A673 (cell line): Measurements from ENCODE around the gene ICAM2. TPM values are rescaled to one million over a fixed set of nuclear protein-coding genes. Genes with fewer than 3 reads are reported as not detected.

Experiments
- BruUV-seq: library from RNA; stranded (reverse); fragments of 400-500 nt; replicated peaks from 2 replicates; lab custom pipeline; 2021; lab: Mats Ljungman, UMichigan
- CTCF ChIA-PET: fragments of 300-600 bp; sonication (Branson Sonifier 250); formaldehyde crosslinking; loops from one replicate; lab custom pipeline; 2022; ENCODE audit warnings: antibody characterized with exemption; lab: Charles Lee
- POLR2A ChIA-PET: fragments of 300-600 bp; sonication (Branson Sonifier 250); formaldehyde crosslinking; loops from one replicate; lab custom pipeline; 2022; ENCODE audit warnings: antibody characterized with exemption; ENCODE audit not compliant: low non-redundant PET; lab: Charles Lee
- DNase-seq: peaks from one replicate; pipeline ENCODE4 v3.0.0-alpha.2; 2015; ENCODE audit warnings: low spot score
- H3K27ac ChIP-seq: fragments of 200-600 bp; sonication (generic); 2 replicates; pipeline ENCODE4 v1.5.1; 2016; ENCODE audit warnings: mixed run types, low read depth, mild to moderate bottlenecking, mixed read lengths, antibody characterized with exemption, low read length; ENCODE audit not compliant: poor library complexity, severe bottlenecking
- H3K27me3 ChIP-seq: fragments of 200-600 bp; sonication (generic); replicated peaks from 2 replicates; pipeline ENCODE4 v1.6.1; 2017; ENCODE audit warnings: mixed run types, low read depth, mild to moderate bottlenecking, mixed read lengths, antibody characterized with exemption, low read length; ENCODE audit not compliant: insufficient read depth, poor library complexity
- H3K36me3 ChIP-seq: fragments of 200-600 bp; sonication (generic); 2 replicates; pipeline ENCODE4 v1.6.1; 2016; ENCODE audit warnings: mixed run types, mild to moderate bottlenecking, mixed read lengths, antibody characterized with exemption, low read length; ENCODE audit not compliant: insufficient read depth, poor library complexity, severe bottlenecking
- H3K4me1 ChIP-seq: fragments of 200-600 bp; sonication (generic); 2 replicates; pipeline ENCODE4 v1.6.1; 2017; ENCODE audit warnings: mixed run types, mild to moderate bottlenecking, mixed read lengths, antibody characterized with exemption, low read length; ENCODE audit not compliant: insufficient read depth, poor library complexity, severe bottlenecking
- H3K4me3 ChIP-seq: fragments of 200-600 bp; sonication (generic); 2 replicates; pipeline ENCODE4 v1.5.1; 2016; ENCODE audit warnings: low read depth, mixed run types, mild to moderate bottlenecking, mixed read lengths, low read length; ENCODE audit not compliant: poor library complexity, severe bottlenecking
- H3K9me3 ChIP-seq: fragments of 200-600 bp; sonication (generic); 2 replicates; pipeline ENCODE4 v1.6.1; 2016; ENCODE audit warnings: mixed run types, low read depth, mild to moderate bottlenecking, mixed read lengths, antibody characterized with exemption, low read length; ENCODE audit not compliant: poor library complexity, severe bottlenecking
- EZH2 ChIP-seq: fragments of 200-600 bp; sonication (generic); IDR thresholded peaks from 2 replicates; pipeline ENCODE4 v1.6.1; 2017; ENCODE audit warnings: borderline replicate concordance, low read depth, mild to moderate bottlenecking, mixed read lengths, antibody characterized with exemption, low read length; ENCODE audit not compliant: poor library complexity, severe bottlenecking
- intact Hi-C: fragments of 100-400 bp; cut with micrococcal nuclease; formaldehyde crosslinking; loops from one replicate; pipeline ENCODE4 v1.10.0; 2022; ENCODE audit not compliant: unreplicated experiment
- total RNA-seq: library from RNA; stranded (reverse); gene quantifications from 2 replicates; pipeline ENCODE4 v1.2.3, GENCODE V29; 2021
- TF ChIP-seq, protein P1 (sequence below): fragments of 300-800, 200-600 bp; sonication (generic); conservative IDR thresholded peaks from 2 replicates; pipeline ENCODE4 v1.5.1; 2017; ENCODE audit warnings: low read depth, mild to moderate bottlenecking, antibody characterized with exemption, low read length, moderate library complexity, mixed read lengths

The ICAM2 gene
- total RNA-seq, 1 experiment from 2014 or later, result 0.99 TPM

DNA sequence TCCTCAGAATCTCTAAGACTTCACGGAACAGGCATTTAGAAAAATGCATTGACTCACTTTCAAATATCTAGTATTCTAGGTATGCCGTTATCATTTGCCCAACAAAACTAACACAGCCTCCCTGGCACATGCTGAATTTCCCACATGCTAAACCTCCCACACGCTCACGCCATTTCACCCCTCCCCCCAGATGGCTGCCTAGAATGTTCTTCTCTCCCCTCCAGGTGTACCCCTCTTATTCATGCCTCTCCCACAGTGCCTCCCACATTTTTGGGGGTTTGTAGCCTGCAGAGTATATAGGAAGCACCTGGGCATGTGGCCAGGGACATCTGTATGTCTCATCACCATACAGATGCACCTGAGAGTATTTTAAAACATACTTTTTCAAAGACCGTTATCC lies 38.2 kb upstream of the ICAM2 start:
- no peaks in the 10 kb centered on the region for H3K36me3 ChIP-seq
- TF ChIP-seq, protein P1, sequence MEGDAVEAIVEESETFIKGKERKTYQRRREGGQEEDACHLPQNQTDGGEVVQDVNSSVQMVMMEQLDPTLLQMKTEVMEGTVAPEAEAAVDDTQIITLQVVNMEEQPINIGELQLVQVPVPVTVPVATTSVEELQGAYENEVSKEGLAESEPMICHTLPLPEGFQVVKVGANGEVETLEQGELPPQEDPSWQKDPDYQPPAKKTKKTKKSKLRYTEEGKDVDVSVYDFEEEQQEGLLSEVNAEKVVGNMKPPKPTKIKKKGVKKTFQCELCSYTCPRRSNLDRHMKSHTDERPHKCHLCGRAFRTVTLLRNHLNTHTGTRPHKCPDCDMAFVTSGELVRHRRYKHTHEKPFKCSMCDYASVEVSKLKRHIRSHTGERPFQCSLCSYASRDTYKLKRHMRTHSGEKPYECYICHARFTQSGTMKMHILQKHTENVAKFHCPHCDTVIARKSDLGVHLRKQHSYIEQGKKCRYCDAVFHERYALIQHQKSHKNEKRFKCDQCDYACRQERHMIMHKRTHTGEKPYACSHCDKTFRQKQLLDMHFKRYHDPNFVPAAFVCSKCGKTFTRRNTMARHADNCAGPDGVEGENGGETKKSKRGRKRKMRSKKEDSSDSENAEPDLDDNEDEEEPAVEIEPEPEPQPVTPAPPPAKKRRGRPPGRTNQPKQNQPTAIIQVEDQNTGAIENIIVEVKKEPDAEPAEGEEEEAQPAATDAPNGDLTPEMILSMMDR, result no peak
- no peak for TF ChIP-seq EZH2
- no peaks in the 10 kb centered on the region for H3K4me1 ChIP-seq
- CTCF ChIA-PET, result no interaction called here
- no TSS peak for BruUV-seq
- no peak overlapping the region for H3K4me3 ChIP-seq
- no peaks in the 10 kb centered on the region for H3K27me3 ChIP-seq
- DNase-seq, result no peak
- H3K9me3 ChIP-seq, result no peaks in the 10 kb centered on the region
- POLR2A ChIA-PET, result interaction anchor here (0.5 kb wide), 1 partner anchor 292 kb away, joined by 7 read pairs; no protein-coding TSS in a partner anchor
- no peak overlapping the region for H3K27ac ChIP-seq
- intact Hi-C loops, result no loop called here

DNA sequence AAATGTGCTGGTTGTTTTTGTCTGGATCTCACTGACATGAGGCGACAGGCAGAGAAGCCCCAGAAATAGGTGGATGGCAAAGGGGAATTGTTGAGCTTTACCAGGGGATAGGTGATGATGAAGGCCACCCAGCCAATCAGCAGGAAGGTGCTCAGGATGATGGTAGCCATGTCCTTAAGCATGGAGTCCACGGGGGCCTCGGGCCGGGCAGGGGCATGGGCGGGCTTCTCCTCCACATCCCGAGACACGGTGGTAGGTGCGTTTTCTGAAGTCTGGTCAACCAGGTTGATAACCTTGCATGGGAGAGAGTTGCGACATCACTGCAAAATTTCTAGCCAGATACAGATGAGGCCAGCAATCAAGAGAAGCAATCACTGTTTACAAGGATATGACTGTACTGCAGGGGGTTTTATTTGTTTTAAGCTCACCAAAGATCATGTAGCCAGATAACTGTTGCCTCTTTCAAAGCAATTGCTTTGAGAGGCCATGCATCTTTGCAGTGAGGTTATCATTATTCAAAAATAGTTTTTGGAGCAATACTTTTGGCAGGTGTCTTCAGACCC lies 37.3 kb upstream of the ICAM2 start:
- Histone ChIP-seq H3K4me3 (no peak overlapping the region), H3K9me3 (no peaks in the 10 kb centered on the region), H3K36me3 (no peaks in the 10 kb centered on the region), H3K4me1 (no peaks in the 10 kb centered on the region), H3K27ac (no peak overlapping the region), H3K27me3 (no peaks in the 10 kb centered on the region)
- DNase-seq, result no peak
- no peak for TF ChIP-seq EZH2
- TF ChIP-seq, protein P1, result no peak
- ChIA-PET CTCF (no interaction called here), POLR2A (no interaction called here)
- intact Hi-C loops, result no loop called here
- no TSS peak for BruUV-seq

DNA sequence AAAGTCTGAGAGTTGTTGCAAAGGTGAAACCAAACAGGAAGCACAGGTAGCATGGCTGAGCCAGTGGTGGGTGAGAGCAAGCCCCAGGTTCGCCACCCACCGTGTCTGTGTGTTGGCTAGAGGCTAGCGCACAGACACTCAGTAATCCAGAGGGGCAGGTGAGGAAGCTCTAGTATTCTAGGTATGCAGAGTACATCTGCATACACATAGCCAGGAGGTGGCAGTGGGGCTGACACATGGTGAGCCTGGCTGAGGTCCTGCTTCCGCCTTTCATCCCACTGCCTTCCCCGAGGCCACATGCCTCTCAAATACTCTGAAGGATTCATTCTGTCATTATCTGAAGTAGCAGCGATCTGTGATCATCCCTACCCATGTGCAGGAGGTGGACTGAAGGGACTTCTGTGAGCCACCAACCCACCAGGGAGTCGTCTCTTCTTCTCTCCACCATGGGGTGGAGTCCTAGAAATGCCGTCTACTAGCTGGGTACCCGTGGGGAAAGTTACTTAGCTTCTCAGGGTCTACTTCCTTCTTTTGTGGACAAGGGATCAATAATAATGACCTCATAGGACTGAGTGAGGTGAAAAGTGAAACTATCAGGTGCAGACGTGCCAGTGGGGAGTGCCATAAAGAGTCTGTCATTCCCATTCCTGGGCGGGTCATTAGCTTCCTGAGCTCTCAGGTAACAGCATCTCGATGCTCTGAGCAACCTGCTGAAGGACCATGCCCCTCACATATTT lies 36.0 kb upstream of the ICAM2 start:
- no TSS peak for BruUV-seq
- POLR2A ChIA-PET, result no interaction called here
- no peaks in the 10 kb centered on the region for H3K9me3 ChIP-seq
- H3K27ac ChIP-seq, result no peak overlapping the region
- intact Hi-C loops, result no loop called here
- TF ChIP-seq EZH2, result no peak
- TF ChIP-seq, protein P1, result no peak
- H3K27me3 ChIP-seq, result no peaks in the 10 kb centered on the region
- no peak for DNase-seq
- H3K4me1 ChIP-seq, result no peaks in the 10 kb centered on the region
- CTCF ChIA-PET, result no interaction called here
- H3K4me3 ChIP-seq, result no peak overlapping the region
- H3K36me3 ChIP-seq, result no peaks in the 10 kb centered on the region
